HG02798 (cell line): Measurements from ENCODE around the gene ITFG1.
"Not testable (repeated sequence)": the region's sequence is repeated elsewhere in the genome, so short reads cannot be mapped to it uniquely, and the experiment has no call there.

ENCODE experiments used
- ATAC-seq: cut with Tn5 transposase; IDR thresholded peaks from one replicate; pipeline ENCODE4 v1.9.1; 2021; ENCODE audit warnings: mild to moderate bottlenecking; ENCODE audit not compliant: unreplicated experiment, poor library complexity

The ITFG1 gene

GRCh38 chr16:47260503-47260902 is 200.4 kb downstream of the ITFG1 start:
- no peak for ATAC-seq

- ATAC-seq, result peak; percentile 57
These were observed 201.9 kb downstream of the ITFG1 start for GRCh38 chr16:47258874-47259461.

- no peak for ATAC-seq
These were observed 206.1 kb downstream of the ITFG1 start for GRCh38 chr16:47254756-47255155.

- no peak for ATAC-seq
These were observed 209.9 kb downstream of the ITFG1 start for GRCh38 chr16:47250983-47251382.

- no peak for ATAC-seq
These were observed 213.2 kb downstream of the ITFG1 start for GRCh38 chr16:47247690-47248089.

GRCh38 chr16:47244206-47244605 is 216.7 kb downstream of the ITFG1 start:
- no peak for ATAC-seq

- no peak for ATAC-seq
These were observed 219.8 kb downstream of the ITFG1 start for GRCh38 chr16:47241061-47241460.

- no peak for ATAC-seq
These were observed 224.1 kb downstream of the ITFG1 start for GRCh38 chr16:47236716-47237115.

GRCh38 chr16:47230296-47230695 is 230.6 kb downstream of the ITFG1 start:
- ATAC-seq, result no peak

- no peak for ATAC-seq
These were observed 231.5 kb downstream of the ITFG1 start for GRCh38 chr16:47229053-47230050.

- no peak for ATAC-seq
These were observed 232.6 kb downstream of the ITFG1 start for GRCh38 chr16:47228241-47228640.

- ATAC-seq, result no peak
These were observed 247.0 kb downstream of the ITFG1 start for GRCh38 chr16:47213761-47214440.

- no peak for ATAC-seq
These were observed 249.6 kb downstream of the ITFG1 start for GRCh38 chr16:47211218-47211617.

GRCh38 chr16:47204736-47205504 is 255.9 kb downstream of the ITFG1 start:
- ATAC-seq, result no peak

- ATAC-seq, result not testable (repeated sequence)
These were observed 257.4 kb downstream of the ITFG1 start for GRCh38 chr16:47203433-47203832.

- no peak for ATAC-seq
These were observed 262.7 kb downstream of the ITFG1 start for GRCh38 chr16:47198180-47198575.

- no peak for ATAC-seq
These were observed 263.2 kb downstream of the ITFG1 start for GRCh38 chr16:47197536-47198179.

GRCh38 chr16:47196457-47196856 is 264.4 kb downstream of the ITFG1 start:
- no peak for ATAC-seq

GRCh38 chr16:47182318-47182717 is 278.5 kb downstream of the ITFG1 start:
- no peak for ATAC-seq

GRCh38 chr16:47181066-47181465 is 279.8 kb downstream of the ITFG1 start:
- ATAC-seq, result not testable (repeated sequence)
